GF-D8 (cell line): Measurements from ENCODE around the gene MGAT4B.

Experiments
- DNase-seq: peaks from one replicate; lab custom pipeline; 2025; lab: John Stamatoyannopoulos, UW

Gene MGAT4B

GRCh38 chr5:179825655-179826182, 19.1 kb upstream of the MGAT4B start:
- DNase-seq, result no peak

- DNase-seq, result no peak
Measured at GRCh38 chr5:179824745-179825112, 18.1 kb upstream of the MGAT4B start.

GRCh38 chr5:179823937-179824744, 17.5 kb upstream of the MGAT4B start:
- DNase-seq, result no peak

DNA sequence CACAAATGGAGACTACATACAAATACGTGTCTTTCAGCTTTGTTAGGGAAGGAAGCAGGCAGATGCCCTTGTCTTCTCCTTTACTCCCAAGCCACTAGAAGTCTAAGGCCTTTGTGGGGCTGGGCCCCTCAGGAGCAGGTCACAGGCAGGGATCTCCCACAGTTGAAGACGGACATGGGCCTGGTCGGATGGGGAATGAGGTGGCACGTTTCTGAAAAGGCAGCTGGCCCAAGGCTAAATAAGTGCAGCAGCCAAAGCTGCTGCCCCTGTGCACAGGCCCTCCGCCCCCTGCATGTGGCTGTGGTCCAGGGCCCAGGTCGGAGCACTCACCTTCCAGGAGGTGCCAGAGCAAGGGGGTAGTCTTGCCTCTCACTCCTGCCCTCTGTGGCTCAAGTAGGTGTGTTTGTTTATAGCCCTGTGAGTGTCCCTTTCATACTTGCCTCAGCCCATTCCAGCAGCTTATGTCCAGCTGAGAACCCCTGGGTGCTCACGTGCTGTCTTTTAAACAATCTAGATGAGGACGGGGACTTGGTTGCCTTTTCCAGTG, 15.9 kb upstream of the MGAT4B start:
- DNase-seq, result no peak

- DNase-seq, result no peak
Measured at GRCh38 chr5:179822059-179822432, 15.4 kb upstream of the MGAT4B start.

DNA sequence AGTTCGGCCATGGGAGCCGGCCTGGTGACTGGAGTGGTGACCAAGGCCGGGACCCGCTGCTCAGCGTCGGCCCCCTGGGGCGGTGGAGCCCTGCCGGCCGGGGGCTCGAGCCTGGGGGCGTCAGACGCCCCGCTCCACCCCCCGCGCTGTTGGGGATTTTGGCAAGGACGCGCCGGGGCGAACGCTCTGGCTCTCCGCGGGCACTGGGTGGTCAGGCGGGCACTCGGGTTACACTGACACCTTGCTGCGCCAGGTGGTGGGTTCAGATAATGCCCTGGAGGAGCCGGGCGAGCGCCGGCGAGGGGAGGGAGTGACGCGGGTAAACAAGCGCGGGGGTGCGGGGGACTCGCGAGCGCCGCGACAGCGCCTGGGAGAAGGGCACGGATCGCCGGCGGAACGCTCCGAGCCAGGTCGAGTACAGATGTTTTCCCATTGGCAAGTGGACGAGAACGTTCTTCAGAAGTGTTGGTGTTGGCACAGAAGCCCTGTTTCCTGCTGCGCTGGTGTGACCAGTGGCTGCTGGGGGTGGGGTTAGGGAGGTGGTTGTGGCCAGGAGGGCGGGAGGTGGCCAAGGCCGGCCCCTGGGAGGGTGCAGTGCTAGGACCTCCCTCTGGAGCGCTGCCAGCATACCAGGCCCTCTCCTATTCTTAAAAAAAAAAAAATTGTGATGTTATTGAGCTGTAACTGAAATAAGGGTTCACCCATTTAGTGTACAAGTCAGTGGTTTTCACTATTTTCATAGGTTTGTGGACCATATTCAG, 14.8 kb upstream of the MGAT4B start:
- DNase-seq, result peak; percentile 69

DNA sequence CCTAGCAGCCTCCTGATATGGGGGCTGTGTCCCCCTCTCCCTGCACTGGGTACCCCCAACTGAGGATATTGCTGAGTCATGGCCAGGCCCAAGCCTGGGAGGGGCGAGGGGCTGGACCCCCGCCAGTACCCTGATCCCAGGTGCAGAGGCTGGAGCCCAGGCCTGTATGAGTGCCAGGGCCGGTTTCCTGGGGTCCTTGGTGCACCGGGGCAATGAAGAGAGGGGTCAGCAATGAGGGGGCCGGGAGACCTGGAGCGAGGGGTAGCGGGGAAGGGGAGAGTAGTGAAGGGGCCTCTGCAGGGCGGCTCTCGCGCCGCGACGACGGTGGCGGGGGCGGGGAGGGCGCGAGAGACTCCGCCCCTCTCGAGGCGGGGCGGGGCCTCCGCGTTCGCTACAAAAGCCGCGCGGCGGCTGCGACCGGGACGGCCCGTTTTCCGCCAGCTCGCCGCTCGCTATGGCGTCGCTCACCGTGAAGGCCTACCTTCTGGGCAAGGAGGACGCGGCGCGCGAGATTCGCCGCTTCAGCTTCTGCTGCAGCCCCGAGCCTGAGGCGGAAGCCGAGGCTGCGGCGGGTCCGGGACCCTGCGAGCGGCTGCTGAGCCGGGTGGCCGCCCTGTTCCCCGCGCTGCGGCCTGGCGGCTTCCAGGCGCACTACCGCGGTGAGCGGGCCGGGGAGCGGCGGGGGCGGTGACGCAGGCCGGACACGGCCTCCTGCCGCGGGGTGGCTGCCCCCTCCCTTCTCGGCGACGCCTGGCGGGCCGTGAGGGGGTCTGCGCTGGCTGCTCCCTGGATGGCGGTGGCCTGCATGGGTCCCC, 14.0 kb upstream of the MGAT4B start, which contains the start of gene SQSTM1:
TSS of gene SQSTM1 (plus strand) at position 423 of the 815 bp plus-strand sequence. CDS start at position 455, 32 bp downstream.
- peak; percentile 21 for DNase-seq

GRCh38 chr5:179820127-179820482, 13.4 kb upstream of the MGAT4B start:
- DNase-seq, result no peak

DNA sequence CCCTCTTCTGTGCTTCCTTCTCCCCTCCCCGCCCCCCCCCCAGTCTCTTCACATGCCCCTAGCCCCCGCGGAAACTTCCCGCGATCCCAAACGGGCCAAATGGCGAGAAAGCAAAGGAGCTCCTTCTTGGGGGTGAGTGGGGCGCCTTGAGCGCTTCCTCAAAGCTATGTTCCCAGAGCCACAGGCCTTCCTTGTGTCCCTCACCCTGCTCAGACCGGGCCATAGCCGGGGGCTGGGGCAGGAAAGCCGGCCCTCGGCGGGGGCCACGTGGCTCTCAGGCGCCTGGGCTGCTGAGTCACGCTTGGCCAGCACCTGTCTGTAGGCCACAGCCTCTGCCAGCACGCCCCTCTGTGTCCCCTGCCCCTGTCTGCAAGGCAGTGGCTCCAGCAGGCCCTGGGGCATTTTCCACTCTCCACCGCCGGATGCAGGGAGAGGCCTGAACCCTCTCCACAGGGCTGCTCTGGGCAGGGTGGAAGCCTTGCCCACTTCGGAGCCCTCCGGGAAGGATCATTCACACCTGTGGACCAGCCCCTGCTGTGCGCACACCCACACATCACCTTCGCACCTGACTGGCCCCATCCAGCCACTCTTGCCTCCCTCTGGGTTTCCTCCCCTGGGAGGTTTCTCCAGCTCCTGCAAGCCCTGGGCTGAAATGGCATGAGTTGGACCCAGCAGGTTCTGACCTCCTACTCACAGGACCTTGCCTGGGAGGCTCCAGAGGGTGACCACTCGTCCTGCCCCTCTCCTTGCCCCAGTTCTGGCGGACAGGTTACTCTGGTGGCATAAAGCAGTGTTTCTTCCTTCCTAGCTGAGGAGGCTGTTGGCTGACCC, 12.8 kb upstream of the MGAT4B start:
- DNase-seq, result peak; percentile 53

DNA sequence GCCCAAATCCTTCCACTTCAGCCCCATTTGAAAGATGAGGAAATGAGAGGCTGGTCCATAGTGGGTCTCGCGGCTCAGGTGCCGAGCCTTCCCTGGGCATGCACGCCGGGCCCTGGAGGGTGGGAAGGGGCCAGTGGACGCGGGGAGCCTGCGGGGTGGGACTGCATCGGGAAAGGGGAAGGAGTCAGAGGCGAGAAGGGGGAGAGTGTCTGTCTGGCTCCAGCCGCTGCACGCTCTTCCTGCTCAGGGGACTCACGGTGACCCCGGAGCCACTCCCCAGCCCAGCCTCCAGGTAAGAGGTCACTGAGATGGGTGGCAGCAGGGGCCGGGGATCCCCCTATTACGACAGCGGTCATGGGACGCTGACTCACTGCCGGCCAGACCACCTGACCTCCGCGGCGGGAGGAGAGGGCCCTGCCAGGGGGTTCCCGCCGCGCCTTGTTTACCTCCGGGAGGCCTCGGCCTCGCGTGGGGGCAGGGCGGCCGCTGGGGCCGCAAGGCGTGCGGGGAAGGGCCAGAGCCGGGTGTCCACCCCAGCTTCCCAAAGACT, 12.2 kb upstream of the MGAT4B start:
- DNase-seq, result peak; percentile 80

GRCh38 chr5:179817890-179818745, 11.5 kb upstream of the MGAT4B start:
- DNase-seq, result no peak

- no peak for DNase-seq
Measured at GRCh38 chr5:179817470-179817840, 10.8 kb upstream of the MGAT4B start.

DNA sequence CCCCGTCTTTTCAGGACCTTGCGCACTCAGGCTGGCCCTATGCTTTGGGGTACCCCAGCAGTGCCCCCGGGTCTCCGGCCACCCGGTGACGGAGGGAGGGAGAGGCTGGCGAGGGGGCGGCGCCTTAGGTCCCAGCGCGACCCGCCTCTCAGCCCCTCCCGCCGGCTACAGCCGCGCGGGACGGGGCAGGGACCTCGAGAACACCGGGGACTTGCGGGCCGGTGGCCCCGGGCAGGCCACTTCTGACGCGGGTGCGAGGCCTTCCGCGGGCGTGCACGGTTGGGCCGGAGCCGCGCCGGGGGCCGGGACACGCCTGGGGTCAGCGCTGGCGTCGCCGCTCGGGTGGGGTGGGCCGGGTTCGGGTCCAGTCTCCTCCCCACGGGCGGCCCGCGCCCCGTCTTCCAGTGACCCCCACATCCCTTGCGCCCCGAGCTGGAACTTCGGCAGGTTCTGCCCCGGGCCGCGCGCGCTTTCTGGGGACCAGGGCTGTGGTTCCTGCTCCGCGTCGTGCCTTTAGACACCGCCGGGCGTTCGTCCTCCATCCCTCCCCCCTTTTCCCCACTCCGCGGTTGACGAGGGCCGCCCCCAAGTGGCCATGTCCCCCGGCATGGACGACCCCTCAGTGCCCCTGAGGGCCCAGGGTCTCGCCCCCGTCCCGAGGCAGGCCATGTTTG, 10.3 kb upstream of the MGAT4B start:
- DNase-seq, result no peak

DNA sequence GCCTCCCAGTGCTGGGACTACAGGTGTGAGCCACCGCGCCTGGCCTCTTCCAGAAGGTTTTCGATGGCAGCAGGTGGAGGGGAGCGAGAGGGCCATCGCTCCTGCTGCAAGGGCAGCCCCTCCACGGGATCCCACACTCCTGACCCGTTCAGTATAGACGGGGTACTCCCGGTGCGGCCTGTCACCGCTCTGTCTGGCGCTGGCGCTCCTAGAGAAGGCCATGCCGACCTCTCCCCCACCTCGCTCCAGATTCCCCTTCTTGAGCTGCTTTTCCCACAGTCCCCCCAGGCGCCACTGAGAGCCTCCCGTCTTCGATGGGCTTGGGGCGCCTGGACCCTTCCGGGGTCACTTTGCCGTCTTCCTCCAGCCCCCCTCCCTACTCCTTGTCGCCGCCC, 9.7 kb upstream of the MGAT4B start:
- no peak for DNase-seq

GRCh38 chr5:179815491-179816249, 9.0 kb upstream of the MGAT4B start:
- DNase-seq, result no peak

- no peak for DNase-seq
Measured at GRCh38 chr5:179814090-179814489, 7.4 kb upstream of the MGAT4B start.

DNA sequence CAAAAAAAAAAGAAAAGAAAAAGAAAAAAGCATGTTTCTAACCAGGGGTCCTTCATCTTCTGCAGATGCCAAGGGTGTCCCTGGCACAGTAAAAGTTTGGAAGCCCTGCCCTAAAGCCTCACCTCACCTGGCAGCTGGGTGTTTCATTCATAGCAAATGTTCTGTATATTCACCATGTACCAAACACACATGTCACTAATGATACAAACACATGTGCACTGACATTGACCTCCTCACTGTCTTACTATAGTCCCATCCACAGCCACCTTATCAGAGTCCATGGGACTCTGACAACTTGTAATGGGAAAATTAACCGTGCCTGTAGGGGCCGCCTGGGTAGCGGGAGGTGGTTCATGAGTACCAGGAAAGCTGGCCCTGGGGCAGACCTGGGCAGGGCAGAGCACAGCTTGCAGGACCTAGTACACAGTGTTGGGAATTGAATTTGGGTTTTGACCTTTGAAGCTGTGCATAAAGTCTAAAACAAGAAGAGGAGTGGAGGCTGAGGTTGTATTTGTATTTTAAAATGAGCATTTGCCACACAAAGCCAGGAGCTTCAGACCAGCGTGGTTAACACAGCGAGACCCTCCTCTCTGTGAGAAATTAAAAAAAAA, 6.4 kb upstream of the MGAT4B start:
- no peak for DNase-seq
